Activated T-helper 9 cell treated with anti-CD3 and anti-CD28 coated beads, Interleukin-2, amount 50 U/mL, for 16 hours (primary cell): ENCODE results near the gene CAP2.

ENCODE experiments used
- DNase-seq: peaks from one replicate; pipeline ENCODE4 v3.0.0-alpha.2; 2020; ENCODE audit warnings: low read depth

Gene CAP2

GRCh38 chr6:17475606-17476244 is 82.3 kb downstream of the CAP2 start:
- DNase-seq = no peak

- DNase-seq = no peak
These were observed 83.1 kb downstream of the CAP2 start for GRCh38 chr6:17476511-17476910.

- no peak for DNase-seq
These were observed 84.0 kb downstream of the CAP2 start for GRCh38 chr6:17477356-17477755.

GRCh38 chr6:17478223-17478907 is 85.0 kb downstream of the CAP2 start:
- DNase-seq = no peak

- DNase-seq = no peak
These were observed 85.6 kb downstream of the CAP2 start for GRCh38 chr6:17478946-17479345.

GRCh38 chr6:17480476-17480875 is 87.1 kb downstream of the CAP2 start:
- DNase-seq = no peak

- DNase-seq = no peak
These were observed 89.3 kb downstream of the CAP2 start for GRCh38 chr6:17482711-17483110.

GRCh38 chr6:17483391-17484016 is 90.1 kb downstream of the CAP2 start:
- DNase-seq = no peak

GRCh38 chr6:17484201-17484849 is 90.9 kb downstream of the CAP2 start:
- DNase-seq = no peak

GRCh38 chr6:17485181-17485580 is 91.8 kb downstream of the CAP2 start:
- DNase-seq = no peak

GRCh38 chr6:17485946-17486345 is 92.6 kb downstream of the CAP2 start:
- no peak for DNase-seq

GRCh38 chr6:17486680-17487079 is 93.3 kb downstream of the CAP2 start:
- no peak for DNase-seq

- DNase-seq = no peak
These were observed 97.3 kb downstream of the CAP2 start for GRCh38 chr6:17490724-17491123.

- no peak for DNase-seq
These were observed 98.2 kb downstream of the CAP2 start for GRCh38 chr6:17491416-17492142.

GRCh38 chr6:17492350-17492749 is 99.0 kb downstream of the CAP2 start:
- no peak for DNase-seq

GRCh38 chr6:17493286-17493685 is 99.9 kb downstream of the CAP2 start:
- DNase-seq = no peak

GRCh38 chr6:17494177-17494576 is 100.8 kb downstream of the CAP2 start:
- no peak for DNase-seq

GRCh38 chr6:17494919-17495318 is 101.5 kb downstream of the CAP2 start:
- DNase-seq = no peak

GRCh38 chr6:17497535-17498095 is 104.2 kb downstream of the CAP2 start:
- no peak for DNase-seq

- DNase-seq = no peak
These were observed 108.0 kb downstream of the CAP2 start for GRCh38 chr6:17501442-17501841.

- no peak for DNase-seq
These were observed 108.7 kb downstream of the CAP2 start for GRCh38 chr6:17501982-17502704.
